HepG2 (cell line): Measurements from ENCODE around the gene ASXL1. TPM values are rescaled to one million over a fixed set of nuclear protein-coding genes. Genes with fewer than 3 reads are reported as not detected.
A peak's percentile ranks its signal among the peaks of the same experiment; 100 is the strongest.

ENCODE experiments used
- ATAC-seq: fragments of 200-7000 bp; cut with Tn5 transposase; 3 replicates; pipeline ENCODE4 v1.9.1; 2020; ENCODE audit warnings: mild to moderate bottlenecking, moderate library complexity
- BruUV-seq: library from RNA; stranded (reverse); fragments of 400-500 nt; replicated peaks from 2 replicates; lab custom pipeline; 2021; lab: Mats Ljungman, UMichigan
- CTCF ChIA-PET: fragments of 300-600 bp; formaldehyde crosslinking; extraction: SDS; loops from one replicate; lab custom pipeline; 2021; ENCODE audit warnings: low total read pairs, inconsistent platforms, low intra/inter-chr PET ratio; lab: Yijun Ruan, JAX
- POLR2A ChIA-PET: fragments of 350-600 bp; sonication (Branson Sonifier 250); formaldehyde crosslinking; loops from one replicate; lab custom pipeline; 2020; ENCODE audit warnings: antibody characterized with exemption, inconsistent platforms; lab: Yijun Ruan, JAX
- DNase-seq: peaks from one replicate; pipeline ENCODE4 v3.0.0-alpha.2; 2015; ENCODE audit warnings: low spot score
- FAIRE-seq: peaks from 3 replicates; lab custom pipeline; 2011; peaks lifted over from hg19 to GRCh38; lab: Jason Lieb, UNC
- H2AFZ ChIP-seq: one replicate; pipeline ENCODE4 v1.6.1; 2011; ENCODE audit warnings: low read length, inconsistent platforms
- H3K27ac ChIP-seq: fragments of 300-600 bp; 3 replicates; pipeline ENCODE4 v1.8.0; 2011; ENCODE audit warnings: mixed run types, mild to moderate bottlenecking, mixed read lengths, low read length, inconsistent platforms; ENCODE audit not compliant: insufficient read depth; ENCODE audit errors: extremely low read length
- H3K27me3 ChIP-seq, 2 experiments: fragments of 200-600 bp in 1 of 2; 2 replicates in 1 of 2; 3 replicates in 1 of 2; pipeline versions ENCODE4 v1.6.0 to v1.8.0; 2011; ENCODE audit warnings: low read length in 2 of 2, mild to moderate bottlenecking in 2 of 2, moderate library complexity in 2 of 2, inconsistent platforms in 1 of 2; ENCODE audit not compliant: insufficient read depth in 2 of 2, control insufficient read depth in 1 of 2
- H3K36me3 ChIP-seq, 2 experiments: fragments of 200-600 bp in 1 of 2; replicated peaks in 1 of 2; 2 replicates in 1 of 2; 3 replicates in 1 of 2; pipeline versions ENCODE4 v1.5.1 to v1.8.0; 2011; ENCODE audit warnings: low read length in 2 of 2, inconsistent platforms in 1 of 2; ENCODE audit not compliant: insufficient read depth in 2 of 2, control insufficient read depth in 1 of 2
- H3K4me1 ChIP-seq: 2 replicates; pipeline ENCODE4 v1.5.1; 2012; ENCODE audit warnings: low read length, inconsistent platforms; ENCODE audit not compliant: insufficient read depth
- H3K4me2 ChIP-seq: 2 replicates; pipeline ENCODE4 v1.6.0; 2011; ENCODE audit warnings: low read depth, low read length, inconsistent platforms
- H3K4me3 ChIP-seq, 3 experiments: fragments of 200-600 bp in 1 of 3; sonication (generic), shearing (Covaris generic) in 1 of 3; replicated peaks in 1 of 3; 2 replicates each; pipeline ENCODE4 v1.5.1; 2011 to 2016; ENCODE audit warnings: low read length in 3 of 3, inconsistent platforms in 2 of 3, low read depth in 2 of 3, mild to moderate bottlenecking in 2 of 3, control low read depth in 1 of 3, mixed read lengths in 1 of 3; ENCODE audit not compliant: insufficient read depth in 1 of 3
- H3K79me2 ChIP-seq: one replicate; pipeline ENCODE4 v1.6.1; 2011; ENCODE audit warnings: low read length, inconsistent platforms; ENCODE audit not compliant: insufficient read depth
- H3K9ac ChIP-seq: 2 replicates; pipeline ENCODE4 v1.6.0; 2011; ENCODE audit warnings: mild to moderate bottlenecking, low read depth, low read length, inconsistent platforms; ENCODE audit not compliant: insufficient read depth
- H3K9me3 ChIP-seq: 2 replicates; pipeline ENCODE4 v1.5.1; 2012; ENCODE audit warnings: mild to moderate bottlenecking, low read length
- H4K20me1 ChIP-seq: 2 replicates; pipeline ENCODE4 v1.6.0; 2011; ENCODE audit warnings: inconsistent platforms, mild to moderate bottlenecking, low read length, moderate library complexity; ENCODE audit not compliant: insufficient read depth
- KMT2B ChIP-seq: IDR thresholded peaks from 2 replicates; pipeline ENCODE4 v1.6.1; 2016; ENCODE audit warnings: missing genetic modification reagents, missing compliant biosample characterization
- SIN3A ChIP-seq: IDR thresholded peaks from 2 replicates; pipeline ENCODE4 v1.6.1; 2011; ENCODE audit warnings: low read depth, mild to moderate bottlenecking, control low read depth, low read length, borderline replicate concordance
- ZNF567 ChIP-seq: sonication (generic); formaldehyde crosslinking; IDR thresholded peaks from 2 replicates; pipeline ENCODE4 v1.8.1; 2023; ENCODE audit warnings: mild to moderate bottlenecking, missing genetic modification reagents, borderline replicate concordance
- WGBS: methylation state at CpG from one replicate; pipeline ENCODE4 v1.1.6; 2017; ENCODE audit warnings: low lambda C conversion rate; 5-methylcytosine and 5-hydroxymethylcytosine counted together
- in situ Hi-C: cut with HindIII; loops from 2 replicates; pipeline ENCODE4 v1.10.0; 2017; ENCODE audit warnings: low pct_unique_long_range_greater_than_20kb; ENCODE audit not compliant: extremely low pct_ligation_motif_present
- intact Hi-C: fragments of 100-400 bp; cut with micrococcal nuclease; formaldehyde crosslinking; loops from one replicate; pipeline ENCODE4 v1.10.0; 2022; ENCODE audit not compliant: unreplicated experiment
- polyA plus RNA-seq, 8 experiments: library from polyadenylated mRNA; depleted of rRNA in 3 of 8; stranded (reverse) in 7 of 8; unstranded in 1 of 8; fragments of >200 nt; fragmentation: Illumina TruSeq in 4 of 8; extraction: Trizol in 4 of 8; gene quantifications; 2 replicates each; pipeline versions ENCODE4 v1.2.1 to v1.2.3, GENCODE V29; 2011 to 2016; ENCODE audit warnings: low read depth in 4 of 8, missing spikeins in 1 of 8, mixed read lengths in 1 of 8; ENCODE audit not compliant: insufficient read depth in 1 of 8
- total RNA-seq, 5 experiments: library from RNA; depleted of rRNA; stranded (reverse); fragments of >200 nt; fragmentation: Illumina TruSeq; extraction: Trizol; gene quantifications; 2 replicates each; pipeline ENCODE4 v1.2.3, GENCODE V29; 2016; ENCODE audit warnings: low read depth in 1 of 5
- TF ChIP-seq, protein P1 (sequence below): sonication (generic); formaldehyde crosslinking; IDR thresholded peaks from 2 replicates; pipeline ENCODE4 v1.4.0; 2020; ENCODE audit warnings: mild to moderate bottlenecking, missing genetic modification reagents

The ASXL1 gene
- total and polyA plus RNA-seq, 2 of the 13 experiments (the other 11 are each of a cell fraction or from before 2014, with no cell fraction given) = 62.1 to 74.8 TPM

DNA sequence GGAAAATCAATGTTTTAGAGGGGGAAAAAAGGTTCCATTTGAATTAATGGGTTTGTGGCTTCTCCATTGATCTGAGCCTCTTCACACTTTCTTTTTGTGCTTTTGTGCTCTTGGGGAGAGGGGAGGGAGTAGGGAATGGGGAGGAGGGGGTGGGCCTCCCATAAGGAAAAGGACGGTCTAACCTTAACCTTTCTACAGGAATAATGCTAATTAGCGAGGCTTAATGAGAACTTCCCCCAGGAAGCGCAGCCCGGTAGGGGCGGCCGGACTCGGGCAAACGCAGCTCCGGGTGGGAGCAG, 124.0 kb downstream of the ASXL1 start:
- peaks cover 58% of the 10 kb centered on the region for H3K79me2 ChIP-seq
- no peak overlapping the region for H2AFZ ChIP-seq
- peaks cover 72% of the 10 kb centered on the region for H3K4me1 ChIP-seq
- CTCF ChIA-PET = no interaction called here
- intact Hi-C loops (loop anchor here (1.0 to 5.0 kb wide), 3 partner anchors 9 to 125 kb away; partner anchors contain the start of gene ASXL1), in situ Hi-C loops (no loop called here)
- H3K9ac ChIP-seq = peak overlapping the region; percentile 79
- BruUV-seq = no TSS peak
- POLR2A ChIA-PET = no interaction called here
- no peak for FAIRE-seq
- peak overlapping the region; percentile 85 for H3K4me2 ChIP-seq
- 7% methylated on average over 9 of the region's 9 CpGs for WGBS
- 0 out of 3 replicates have a peak, but pooled peaks have one; percentile 0 for ATAC-seq
- no peak for DNase-seq
- no peaks in the 10 kb centered on the region for H3K27me3 ChIP-seq
- peaks cover 46% of the 10 kb centered on the region for H4K20me1 ChIP-seq
- peaks cover 0 to 9% of the 10 kb centered on the region in 2 experiments; a peak in 1 of 5 replicates for H3K36me3 ChIP-seq
- peak overlapping the region; percentile 90 to 91 (median 90) for H3K4me3 ChIP-seq
- TF ChIP-seq SIN3A (0 out of 2 replicates have a peak, but pooled peaks have one; percentile 16), ZNF567 (0 out of 2 replicates have a peak, but pooled peaks have one; percentile 3), KMT2B (CRISPR knock-in tag) (no peak)
- TF ChIP-seq, protein P1, sequence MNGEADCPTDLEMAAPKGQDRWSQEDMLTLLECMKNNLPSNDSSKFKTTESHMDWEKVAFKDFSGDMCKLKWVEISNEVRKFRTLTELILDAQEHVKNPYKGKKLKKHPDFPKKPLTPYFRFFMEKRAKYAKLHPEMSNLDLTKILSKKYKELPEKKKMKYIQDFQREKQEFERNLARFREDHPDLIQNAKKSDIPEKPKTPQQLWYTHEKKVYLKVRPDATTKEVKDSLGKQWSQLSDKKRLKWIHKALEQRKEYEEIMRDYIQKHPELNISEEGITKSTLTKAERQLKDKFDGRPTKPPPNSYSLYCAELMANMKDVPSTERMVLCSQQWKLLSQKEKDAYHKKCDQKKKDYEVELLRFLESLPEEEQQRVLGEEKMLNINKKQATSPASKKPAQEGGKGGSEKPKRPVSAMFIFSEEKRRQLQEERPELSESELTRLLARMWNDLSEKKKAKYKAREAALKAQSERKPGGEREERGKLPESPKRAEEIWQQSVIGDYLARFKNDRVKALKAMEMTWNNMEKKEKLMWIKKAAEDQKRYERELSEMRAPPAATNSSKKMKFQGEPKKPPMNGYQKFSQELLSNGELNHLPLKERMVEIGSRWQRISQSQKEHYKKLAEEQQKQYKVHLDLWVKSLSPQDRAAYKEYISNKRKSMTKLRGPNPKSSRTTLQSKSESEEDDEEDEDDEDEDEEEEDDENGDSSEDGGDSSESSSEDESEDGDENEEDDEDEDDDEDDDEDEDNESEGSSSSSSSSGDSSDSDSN (CRISPR knock-in tag) = no peak
- H3K9me3 ChIP-seq = no peaks in the 10 kb centered on the region
- H3K27ac ChIP-seq = peak overlapping the region; percentile 58
